B cell (primary cell): ENCODE measurements around the gene MAN2A1. TPM values are rescaled to one million over a fixed set of nuclear protein-coding genes. Genes with fewer than 3 reads are reported as not detected.
"Not testable (repeated sequence)": the region's sequence is repeated elsewhere in the genome, so short reads cannot be mapped to it uniquely, and the experiment has no call there.

Experiments used
- ATAC-seq: fragments of 200-7000 bp; cut with Tn5 transposase; one replicate; pipeline ENCODE4 v1.10.0; 2021; ENCODE audit warnings: low read depth, mild to moderate bottlenecking, moderate number of reproducible peaks, moderate library complexity
- CTCF ChIA-PET: fragments of 350-600 bp; sonication (Branson Sonifier 250); formaldehyde crosslinking; loops from one replicate; lab custom pipeline; 2021; ENCODE audit warnings: antibody characterized with exemption, inconsistent platforms; lab: Charles Lee
- POLR2A ChIA-PET: fragments of 350-600 bp; sonication (Branson Sonifier 250); formaldehyde crosslinking; loops from one replicate; lab custom pipeline; 2021; ENCODE audit warnings: antibody characterized with exemption; lab: Charles Lee
- DNase-seq: peaks from one replicate; pipeline ENCODE4 v3.0.0; 2013
- H2AFZ ChIP-seq: 2 replicates; pipeline ENCODE4 v1.6.1; 2012; ENCODE audit warnings: mild to moderate bottlenecking, low read depth, low read length; ENCODE audit not compliant: insufficient read depth, poor library complexity, severe bottlenecking
- H3K27ac ChIP-seq, 2 donors: 1 replicate in 1 of 2; 2 replicates in 1 of 2; pipeline ENCODE4 v1.5.1; 2012 to 2013; ENCODE audit warnings: low read length in 2 of 2, mild to moderate bottlenecking in 2 of 2, moderate library complexity in 1 of 2
- H3K27me3 ChIP-seq, 4 experiments: fragments of 200-600 bp in 1 of 4; sonication (generic) in 1 of 4; replicated peaks in 1 of 4; 1 replicate in 2 of 4; 2 replicates in 2 of 4; pipeline versions ENCODE4 v1.6.1 to v1.7.0; 2013 to 2016; ENCODE audit warnings: low read length in 3 of 4, mild to moderate bottlenecking in 2 of 4, mixed read lengths in 1 of 4, moderate library complexity in 1 of 4; ENCODE audit not compliant: insufficient read depth in 4 of 4, control insufficient read depth in 3 of 4; ENCODE audit errors: control extremely low read depth in 1 of 4
- H3K36me3 ChIP-seq, 2 experiments: replicated peaks in 1 of 2; 1 replicate in 1 of 2; 2 replicates in 1 of 2; pipeline versions ENCODE4 v1.6.1 to v1.7.1; 2013; ENCODE audit warnings: low read length in 1 of 2; ENCODE audit not compliant: insufficient read depth in 2 of 2, control insufficient read depth in 1 of 2; ENCODE audit errors: control extremely low read depth in 1 of 2, extremely low read depth in 1 of 2
- H3K4me1 ChIP-seq, 2 donors: fragments of 200-600 bp in 1 of 2; sonication (generic) in 1 of 2; 1 replicate in 1 of 2; 2 replicates in 1 of 2; pipeline versions ENCODE4 v1.5.1 to v1.6.1; 2013 to 2017; ENCODE audit warnings: low read length in 2 of 2; ENCODE audit not compliant: control insufficient read depth in 2 of 2, insufficient read depth in 2 of 2
- H3K4me2 ChIP-seq: replicated peaks from 2 replicates; pipeline ENCODE3; 2012; ENCODE audit warnings: mild to moderate bottlenecking, low read depth, low read length; ENCODE audit not compliant: poor library complexity, severe bottlenecking
- H3K4me3 ChIP-seq, 5 experiments: fragments of 200-600 bp in 1 of 5; sonication (generic) in 1 of 5; 1 replicate in 3 of 5; 2 replicates in 2 of 5; pipeline versions ENCODE4 v1.5.1 to v1.7.0; 2011 to 2016; ENCODE audit warnings: low read length in 4 of 5, mild to moderate bottlenecking in 4 of 5, low read depth in 2 of 5, control low read depth in 1 of 5, moderate library complexity in 1 of 5; ENCODE audit not compliant: insufficient read depth in 1 of 5; ENCODE audit errors: control extremely low read depth in 1 of 5, extremely low read depth in 1 of 5
- H3K79me2 ChIP-seq: fragments of 200-600 bp; sonication (generic); one replicate; pipeline ENCODE4 v1.6.0; 2016; ENCODE audit warnings: low read length; ENCODE audit not compliant: control insufficient read depth, insufficient read depth
- H3K9ac ChIP-seq: fragments of 200-600 bp; sonication (generic); 2 replicates; pipeline ENCODE4 v1.6.1; 2017; ENCODE audit warnings: mild to moderate bottlenecking, low read length, moderate library complexity
- H3K9me3 ChIP-seq, 3 donors: one replicate each; pipeline versions ENCODE4 v1.6.1 to v1.7.1; 2013; ENCODE audit warnings: low read length in 2 of 3; ENCODE audit not compliant: control insufficient read depth in 2 of 3, insufficient read depth in 1 of 3; ENCODE audit errors: control extremely low read depth in 1 of 3
- H4K20me1 ChIP-seq: 2 replicates; pipeline ENCODE4 v1.6.0; 2012; ENCODE audit warnings: mild to moderate bottlenecking, low read length; ENCODE audit not compliant: insufficient read depth, control insufficient read depth, poor library complexity, severe bottlenecking
- H3K27ac Mint-ChIP-seq: one replicate; pipeline ENCODE4 v1.8.0; 2021; ENCODE audit warnings: mixed read lengths
- H3K27me3 Mint-ChIP-seq: one replicate; pipeline ENCODE4 v1.8.0; 2021; ENCODE audit warnings: mixed read lengths
- H3K4me1 Mint-ChIP-seq: one replicate; pipeline ENCODE4 v1.8.0; 2021; ENCODE audit warnings: mixed read lengths
- H3K4me3 Mint-ChIP-seq: one replicate; pipeline ENCODE4 v1.8.0; 2021; ENCODE audit warnings: mixed read lengths
- H3K9me3 Mint-ChIP-seq: one replicate; pipeline ENCODE4 v1.8.0; 2022; ENCODE audit warnings: mixed read lengths; ENCODE audit not compliant: insufficient read depth
- CTCF ChIP-seq: fragments of 200-600 bp; IDR thresholded peaks from one replicate; pipeline ENCODE4 v1.8.0; 2022; ENCODE audit warnings: antibody characterized with exemption, mild to moderate bottlenecking
- EZH2 ChIP-seq: IDR thresholded peaks from 2 replicates; pipeline ENCODE4 v1.6.1; 2012; ENCODE audit warnings: borderline replicate concordance, low read depth, mild to moderate bottlenecking, moderate library complexity, low read length; ENCODE audit not compliant: insufficient read depth, poor library complexity, severe bottlenecking
- WGBS: methylation state at CpG from one replicate; pipeline ENCODE4 v1.1.5; 2013; ENCODE audit warnings: missing lambda C conversion rate; ENCODE audit not compliant: insufficient coverage; 5-methylcytosine and 5-hydroxymethylcytosine counted together
- intact Hi-C: fragments of 100-400 bp; cut with micrococcal nuclease; formaldehyde crosslinking; loops from one replicate; pipeline ENCODE4 v1.10.0; 2022
- polyA plus RNA-seq: library from polyadenylated mRNA; depleted of rRNA; stranded (reverse); fragments of >200 nt; gene quantifications from 2 replicates; pipeline ENCODE4 v1.2.3, GENCODE V29; 2012
- total RNA-seq, 2 donors: library from RNA; stranded (reverse); fragments of 120-200 nt in 1 of 2; gene quantifications; 1 replicate in 1 of 2; 2 replicates in 1 of 2; pipeline versions ENCODE4 v1.2.3 to v1.2.4, GENCODE V29; 2013 to 2022

The MAN2A1 gene
- total and polyA plus RNA-seq, 2 donors (not counting 1 experiment from before 2014, with no cell fraction given), result 12.7 to 55.0 TPM

GRCh38 chr5:109759306-109759705, 69.6 kb downstream of the MAN2A1 start:
- Histone ChIP-seq H3K9me3 (peaks cover 0 to 3% (median 0%) of the 10 kb centered on the region in 3 donors), H3K27me3 (no peaks in the 10 kb centered on the region), H3K4me2 (no peak overlapping the region), H3K27ac (no peak overlapping the region), H3K36me3 (peaks cover 13 to 27% of the 10 kb centered on the region in 2 experiments), H2AFZ (no peak overlapping the region), H3K4me1 (no peaks in the 10 kb centered on the region), H3K79me2 (peaks cover 10% of the 10 kb centered on the region), H3K4me3 (no peak overlapping the region), H3K9ac (no peak overlapping the region), H4K20me1 (no peaks in the 10 kb centered on the region)
- Mint-ChIP-seq H3K9me3 (peaks cover 2% of the 10 kb centered on the region), H3K27me3 (no peaks in the 10 kb centered on the region), H3K27ac (no peak overlapping the region), H3K4me3 (no peak overlapping the region), H3K4me1 (peaks cover 5% of the 10 kb centered on the region)
- intact Hi-C loops, result no loop called here
- ATAC-seq, result no peak
- ChIA-PET CTCF (no interaction called here), POLR2A (no interaction called here)
- DNase-seq, result no peak
- TF ChIP-seq CTCF (no peak), EZH2 (no peak)

- ATAC-seq, H3K4me1 ChIP-seq, H3K9me3 Mint-ChIP-seq, H3K27me3 Mint-ChIP-seq, H3K4me3 ChIP-seq, intact Hi-C loops, CTCF ChIA-PET, H4K20me1 ChIP-seq, H3K4me2 ChIP-seq, H3K27ac ChIP-seq, H3K9ac ChIP-seq, H2AFZ ChIP-seq, H3K4me3 Mint-ChIP-seq, H3K9me3 ChIP-seq, POLR2A ChIA-PET, H3K27ac Mint-ChIP-seq, H3K4me1 Mint-ChIP-seq, DNase-seq, H3K27me3 ChIP-seq: not testable (repeated sequence)
- Histone ChIP-seq H3K79me2 (peaks cover 13% of the 10 kb centered on the region), H3K36me3 (peaks cover 13 to 27% of the 10 kb centered on the region in 2 experiments)
- WGBS, result no CpG with 5 or more reads among the region's 4 CpGs
These were observed 70.4 kb downstream of the MAN2A1 start for GRCh38 chr5:109760130-109760529.
